PC-9 (cell line): Measurements from ENCODE around the gene MSL1.

Source experiments
- CTCF ChIP-seq: fragments of 200-600 bp; sonication (generic); conservative IDR thresholded peaks from 2 replicates; pipeline ENCODE4 v1.6.1; 2017; ENCODE audit warnings: mixed run types, antibody characterized with exemption, mild to moderate bottlenecking, moderate library complexity
- EZH2 ChIP-seq: fragments of 200-600 bp; sonication (generic); IDR thresholded peaks from 2 replicates; pipeline ENCODE4 v1.8.0; 2017; ENCODE audit warnings: antibody characterized with exemption, low read depth

- no peak for TF ChIP-seq CTCF
- no peak for TF ChIP-seq EZH2
Observed at GRCh38 chr17:40173778-40174135, 52.0 kb downstream of the MSL1 start.
